Middle frontal gyrus (tissue), 1 donor: ENCODE data around the gene C1QTNF9.
A peak's percentile ranks its signal among the peaks of the same experiment; 100 is the strongest.
"Not testable (repeated sequence)": the region's sequence is repeated elsewhere in the genome, so short reads cannot be mapped to it uniquely, and the experiment has no call there.

ENCODE experiments used
- DNase-seq: peaks from one replicate; pipeline ENCODE4 v3.0.0-alpha.2; 2015; ENCODE audit warnings: low spot score; ENCODE audit errors: extremely low spot score

Gene C1QTNF9

GRCh38 chr13:24309300-24309699, at the start of gene C1QTNF9:
C1QTNF9 (plus strand) TSS chr13:24309580; CDS start chr13:24316004, 6,424 bp downstream.
- DNase-seq: not testable (repeated sequence)

GRCh38 chr13:24261566-24261965, 47.8 kb upstream of the C1QTNF9 start:
- no peak for DNase-seq

- no peak for DNase-seq
Measured at GRCh38 chr13:24263632-24264031, 45.7 kb upstream of the C1QTNF9 start.

- DNase-seq: no peak
Measured at GRCh38 chr13:24264976-24265375, 44.4 kb upstream of the C1QTNF9 start.

GRCh38 chr13:24265453-24265852, 43.9 kb upstream of the C1QTNF9 start:
- no peak for DNase-seq

- no peak for DNase-seq
Measured at GRCh38 chr13:24267274-24267673, 42.1 kb upstream of the C1QTNF9 start.

GRCh38 chr13:24267801-24268200, 41.6 kb upstream of the C1QTNF9 start:
- no peak for DNase-seq

GRCh38 chr13:24269821-24270220, 39.6 kb upstream of the C1QTNF9 start:
- no peak for DNase-seq

GRCh38 chr13:24270639-24271141, 38.7 kb upstream of the C1QTNF9 start:
- peak; percentile 52 for DNase-seq

GRCh38 chr13:24271231-24271600, 38.2 kb upstream of the C1QTNF9 start:
- DNase-seq: no peak

- DNase-seq: peak; percentile 40
Measured at GRCh38 chr13:24271601-24272451, 37.6 kb upstream of the C1QTNF9 start.

- DNase-seq: no peak
Measured at GRCh38 chr13:24272452-24273161, 36.8 kb upstream of the C1QTNF9 start.

- DNase-seq: no peak
Measured at GRCh38 chr13:24273926-24274325, 35.5 kb upstream of the C1QTNF9 start.

GRCh38 chr13:24274452-24275021, 34.8 kb upstream of the C1QTNF9 start:
- DNase-seq: peak; percentile 22

GRCh38 chr13:24275041-24275440, 34.3 kb upstream of the C1QTNF9 start:
- DNase-seq: no peak

GRCh38 chr13:24276306-24276705, 33.1 kb upstream of the C1QTNF9 start:
- no peak for DNase-seq

- DNase-seq: no peak
Measured at GRCh38 chr13:24276861-24277260, 32.5 kb upstream of the C1QTNF9 start.

- DNase-seq: no peak
Measured at GRCh38 chr13:24277761-24278160, 31.6 kb upstream of the C1QTNF9 start.

- no peak for DNase-seq
Measured at GRCh38 chr13:24279327-24280110, 29.9 kb upstream of the C1QTNF9 start.

- no peak for DNase-seq
Measured at GRCh38 chr13:24280720-24281119, 28.7 kb upstream of the C1QTNF9 start.
